ENCODE measurements around the gene TARS1.

Gene TARS1

GRCh38 chr5:33477816-33478215, 37.1 kb downstream of the TARS1 start:
- TF ChIP-seq, protein P1, sequence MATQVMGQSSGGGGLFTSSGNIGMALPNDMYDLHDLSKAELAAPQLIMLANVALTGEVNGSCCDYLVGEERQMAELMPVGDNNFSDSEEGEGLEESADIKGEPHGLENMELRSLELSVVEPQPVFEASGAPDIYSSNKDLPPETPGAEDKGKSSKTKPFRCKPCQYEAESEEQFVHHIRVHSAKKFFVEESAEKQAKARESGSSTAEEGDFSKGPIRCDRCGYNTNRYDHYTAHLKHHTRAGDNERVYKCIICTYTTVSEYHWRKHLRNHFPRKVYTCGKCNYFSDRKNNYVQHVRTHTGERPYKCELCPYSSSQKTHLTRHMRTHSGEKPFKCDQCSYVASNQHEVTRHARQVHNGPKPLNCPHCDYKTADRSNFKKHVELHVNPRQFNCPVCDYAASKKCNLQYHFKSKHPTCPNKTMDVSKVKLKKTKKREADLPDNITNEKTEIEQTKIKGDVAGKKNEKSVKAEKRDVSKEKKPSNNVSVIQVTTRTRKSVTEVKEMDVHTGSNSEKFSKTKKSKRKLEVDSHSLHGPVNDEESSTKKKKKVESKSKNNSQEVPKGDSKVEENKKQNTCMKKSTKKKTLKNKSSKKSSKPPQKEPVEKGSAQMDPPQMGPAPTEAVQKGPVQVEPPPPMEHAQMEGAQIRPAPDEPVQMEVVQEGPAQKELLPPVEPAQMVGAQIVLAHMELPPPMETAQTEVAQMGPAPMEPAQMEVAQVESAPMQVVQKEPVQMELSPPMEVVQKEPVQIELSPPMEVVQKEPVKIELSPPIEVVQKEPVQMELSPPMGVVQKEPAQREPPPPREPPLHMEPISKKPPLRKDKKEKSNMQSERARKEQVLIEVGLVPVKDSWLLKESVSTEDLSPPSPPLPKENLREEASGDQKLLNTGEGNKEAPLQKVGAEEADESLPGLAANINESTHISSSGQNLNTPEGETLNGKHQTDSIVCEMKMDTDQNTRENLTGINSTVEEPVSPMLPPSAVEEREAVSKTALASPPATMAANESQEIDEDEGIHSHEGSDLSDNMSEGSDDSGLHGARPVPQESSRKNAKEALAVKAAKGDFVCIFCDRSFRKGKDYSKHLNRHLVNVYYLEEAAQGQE (IDR thresholded peaks at IDR 0.05; ENCODE audit: insufficient read depth in 1 of 2, low read depth in 2 of 2, low read length in 2 of 2) = no peak
- TF ChIP-seq TAF1 (IDR thresholded peaks at IDR 0.05; ENCODE audit: borderline replicate concordance, insufficient read depth, low read length) (no peak), FOXP2 (optimal IDR thresholded peaks at IDR 0.05; ENCODE audit: borderline replicate concordance, extremely low read depth, extremely low read length, insufficient read depth) (no peak), POLR2AphosphoS5 (IDR thresholded peaks at IDR 0.05; ENCODE audit: low read depth, low read length) (no peak), SIN3A (IDR thresholded peaks at IDR 0.05; ENCODE audit: borderline replicate concordance, insufficient read depth, low read length) (no peak)

DNA sequence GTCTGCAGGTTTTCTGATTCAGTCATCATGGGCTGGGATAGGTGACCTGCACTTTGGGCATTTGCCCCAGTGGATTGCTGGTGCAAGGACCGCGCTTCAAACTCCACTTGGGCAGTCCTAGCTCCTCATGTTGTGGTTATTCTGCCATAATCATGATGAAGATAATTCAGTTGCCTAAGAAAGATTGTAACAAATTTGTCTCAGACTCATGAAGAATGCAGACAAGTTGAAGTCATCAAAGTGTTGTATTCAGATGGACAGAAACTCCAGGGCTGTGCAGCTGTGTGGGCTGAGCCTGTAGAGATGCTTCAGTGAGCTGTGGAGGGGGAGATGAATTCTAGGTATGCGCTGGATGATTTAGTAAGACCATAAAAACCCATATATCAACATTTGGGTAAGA, 38.5 kb downstream of the TARS1 start:
- no peak for TF ChIP-seq SIN3A (IDR thresholded peaks at IDR 0.05; ENCODE audit: borderline replicate concordance, insufficient read depth, low read length)
- TF ChIP-seq, protein P1 (IDR thresholded peaks at IDR 0.05; ENCODE audit: insufficient read depth in 1 of 2, low read depth in 2 of 2, low read length in 2 of 2) = no peak
- TF ChIP-seq TAF1 (IDR thresholded peaks at IDR 0.05; ENCODE audit: borderline replicate concordance, insufficient read depth, low read length) = no peak
- no peak for TF ChIP-seq POLR2AphosphoS5 (IDR thresholded peaks at IDR 0.05; ENCODE audit: low read depth, low read length)
- TF ChIP-seq FOXP2 (optimal IDR thresholded peaks at IDR 0.05; ENCODE audit: borderline replicate concordance, extremely low read depth, extremely low read length, insufficient read depth) = no peak

GRCh38 chr5:33480876-33481275, 40.1 kb downstream of the TARS1 start:
- TF ChIP-seq POLR2AphosphoS5 (IDR thresholded peaks at IDR 0.05; ENCODE audit: low read depth, low read length) (no peak), FOXP2 (optimal IDR thresholded peaks at IDR 0.05; ENCODE audit: borderline replicate concordance, extremely low read depth, extremely low read length, insufficient read depth) (no peak)
- TF ChIP-seq, protein P1 (IDR thresholded peaks at IDR 0.05; ENCODE audit: insufficient read depth in 1 of 2, low read depth in 2 of 2, low read length in 2 of 2) = no peak

GRCh38 chr5:33482335-33482734, 41.6 kb downstream of the TARS1 start:
- TF ChIP-seq, protein P1 (IDR thresholded peaks at IDR 0.05; ENCODE audit: insufficient read depth in 1 of 2, low read depth in 2 of 2, low read length in 2 of 2) = no peak
- TF ChIP-seq SIN3A (IDR thresholded peaks at IDR 0.05; ENCODE audit: borderline replicate concordance, insufficient read depth, low read length) = no peak
- no peak for TF ChIP-seq FOXP2 (optimal IDR thresholded peaks at IDR 0.05; ENCODE audit: borderline replicate concordance, extremely low read depth, extremely low read length, insufficient read depth)
- no peak for TF ChIP-seq TAF1 (IDR thresholded peaks at IDR 0.05; ENCODE audit: borderline replicate concordance, insufficient read depth, low read length)

DNA sequence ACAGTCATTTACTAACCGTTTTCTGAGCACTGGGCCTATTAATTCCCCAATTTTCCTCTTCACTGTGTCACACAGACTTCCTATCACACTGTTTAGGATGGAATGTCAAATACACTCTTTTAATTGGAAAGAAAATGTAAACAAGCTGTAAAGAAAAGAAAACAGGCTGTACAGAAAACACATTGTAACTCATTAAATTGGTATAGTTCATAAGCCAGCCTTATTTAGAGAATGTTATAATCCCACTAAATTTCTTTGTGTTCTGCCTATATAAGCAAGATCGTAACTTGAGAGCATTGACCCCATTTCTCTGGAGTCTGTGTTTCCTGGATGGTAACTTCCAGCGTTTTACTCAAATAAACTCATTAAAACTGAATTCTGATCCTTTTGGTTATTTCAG, 46.5 kb downstream of the TARS1 start:
- TF ChIP-seq SIN3A (IDR thresholded peaks at IDR 0.05; ENCODE audit: borderline replicate concordance, insufficient read depth, low read length) (no peak), POLR2AphosphoS5 (IDR thresholded peaks at IDR 0.05; ENCODE audit: low read depth, low read length) (no peak), TAF1 (IDR thresholded peaks at IDR 0.05; ENCODE audit: borderline replicate concordance, insufficient read depth, low read length) (no peak), FOXP2 (optimal IDR thresholded peaks at IDR 0.05; ENCODE audit: borderline replicate concordance, extremely low read depth, extremely low read length, insufficient read depth) (no peak)
- TF ChIP-seq, protein P1 (IDR thresholded peaks at IDR 0.05; ENCODE audit: insufficient read depth in 1 of 2, low read depth in 2 of 2, low read length in 2 of 2) = no peak
